ENCODE results near the gene NCOA3. TPM values are rescaled to one million over a fixed set of nuclear protein-coding genes. Genes with fewer than 3 reads are reported as not detected.

The NCOA3 gene
- total and polyA plus RNA-seq, 10 of the 15 experiments (the other 5 are each of a cell fraction or from before 2014, with no cell fraction given): 16.9 to 96.2 (median 73.6) TPM

- TF ChIP-seq, protein P1, sequence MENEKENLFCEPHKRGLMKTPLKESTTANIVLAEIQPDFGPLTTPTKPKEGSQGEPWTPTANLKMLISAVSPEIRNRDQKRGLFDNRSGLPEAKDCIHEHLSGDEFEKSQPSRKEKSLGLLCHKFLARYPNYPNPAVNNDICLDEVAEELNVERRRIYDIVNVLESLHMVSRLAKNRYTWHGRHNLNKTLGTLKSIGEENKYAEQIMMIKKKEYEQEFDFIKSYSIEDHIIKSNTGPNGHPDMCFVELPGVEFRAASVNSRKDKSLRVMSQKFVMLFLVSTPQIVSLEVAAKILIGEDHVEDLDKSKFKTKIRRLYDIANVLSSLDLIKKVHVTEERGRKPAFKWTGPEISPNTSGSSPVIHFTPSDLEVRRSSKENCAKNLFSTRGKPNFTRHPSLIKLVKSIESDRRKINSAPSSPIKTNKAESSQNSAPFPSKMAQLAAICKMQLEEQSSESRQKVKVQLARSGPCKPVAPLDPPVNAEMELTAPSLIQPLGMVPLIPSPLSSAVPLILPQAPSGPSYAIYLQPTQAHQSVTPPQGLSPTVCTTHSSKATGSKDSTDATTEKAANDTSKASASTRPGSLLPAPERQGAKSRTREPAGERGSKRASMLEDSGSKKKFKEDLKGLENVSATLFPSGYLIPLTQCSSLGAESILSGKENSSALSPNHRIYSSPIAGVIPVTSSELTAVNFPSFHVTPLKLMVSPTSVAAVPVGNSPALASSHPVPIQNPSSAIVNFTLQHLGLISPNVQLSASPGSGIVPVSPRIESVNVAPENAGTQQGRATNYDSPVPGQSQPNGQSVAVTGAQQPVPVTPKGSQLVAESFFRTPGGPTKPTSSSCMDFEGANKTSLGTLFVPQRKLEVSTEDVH (IDR thresholded peaks at IDR 0.05; ENCODE audit: low read depth, partially characterized antibody): peak; percentile 25
- TF ChIP-seq PAX8 (IDR thresholded peaks at IDR 0.05) (no peak), MYB (IDR thresholded peaks at IDR 0.05; ENCODE audit: borderline replicate concordance, low read depth, low read length) (no peak), POLR2A (IDR thresholded peaks at IDR 0.05; ENCODE audit: low read depth, low read length) (peak; percentile 27; the same call in 1 of the 2 replicates), MEF2B (IDR thresholded peaks at IDR 0.05; ENCODE audit: partially characterized antibody, poor library complexity, severe bottlenecking) (peak; percentile 45), KDM1A (IDR thresholded peaks at IDR 0.05; ENCODE audit: borderline replicate concordance) (no peak)
Observed at GRCh38 chr20:47453167-47453782, 48.4 kb upstream of the NCOA3 start (continued).

DNA sequence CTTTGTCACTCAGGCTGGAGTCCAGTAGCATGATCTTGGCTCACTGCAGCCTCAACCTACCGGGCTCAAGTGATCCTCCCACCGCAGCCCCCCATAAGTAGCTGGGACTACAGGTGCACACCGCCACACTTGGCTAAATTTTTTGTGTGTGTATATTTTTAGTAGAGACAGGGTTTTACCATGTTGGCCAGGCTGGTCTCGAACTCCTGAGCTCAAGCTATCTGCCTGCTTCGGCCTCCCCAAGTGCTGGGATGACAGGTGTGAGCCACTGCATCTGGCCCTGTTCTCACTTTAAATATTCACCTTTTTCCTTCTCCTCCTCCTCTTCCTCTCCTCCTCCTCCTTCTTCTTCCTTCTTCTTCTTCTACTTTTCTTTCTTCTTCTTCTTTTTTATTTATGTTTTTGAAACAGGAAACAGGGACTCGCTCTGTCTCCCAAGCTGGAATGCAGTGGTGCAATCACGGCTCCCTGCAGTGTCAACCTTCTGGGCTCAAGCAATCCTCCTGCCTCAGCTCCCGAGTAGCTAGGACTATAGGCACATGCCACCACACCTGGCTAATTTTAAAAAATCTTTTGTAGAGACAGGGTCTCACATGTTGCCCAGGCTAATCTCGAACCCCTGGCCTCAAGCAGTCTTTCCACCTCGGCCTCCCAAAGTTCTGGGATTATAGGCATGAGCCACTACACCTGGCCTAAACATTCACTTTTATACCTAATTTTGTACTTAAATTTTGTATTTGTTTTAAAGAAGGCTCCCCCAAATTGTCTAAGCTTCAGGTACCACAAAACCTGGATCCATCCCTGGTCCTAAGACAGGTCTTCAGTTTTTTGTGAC, 47.2 kb upstream of the NCOA3 start:
- TF ChIP-seq SMAD1 (IDR thresholded peaks at IDR 0.05; ENCODE audit: low read depth, partially characterized antibody) (no peak), NFXL1 (IDR thresholded peaks at IDR 0.05; ENCODE audit: borderline replicate concordance) (0 out of 2 replicates have a peak, but pooled peaks have one; percentile 10), FOXK2 (IDR thresholded peaks at IDR 0.05) (0 out of 2 replicates have a peak, but pooled peaks have one; percentile 8)
- DNase-seq (ENCODE audit: low read depth, low spot score): no peak
- in situ Hi-C loops (cut with MboI): no loop called here
- H3K27me3 ChIP-seq (replicated peaks in 1 of 2; ENCODE audit: control insufficient read depth in 2 of 2, insufficient read depth in 2 of 2, low read length in 1 of 2): no peaks in the 10 kb centered on the region
- RAD21 ChIA-PET (ENCODE audit: unreplicated experiment): interaction anchor here (0.9 to 3.6 kb wide), 11 partner anchors 12 to 121 kb away, joined by 3 to 22 read pairs (median 5); no protein-coding TSS in a partner anchor
- no peaks in the 10 kb centered on the region; the same call in 2 of the 3 replicates for H3K9me3 ChIP-seq (replicated peaks; ENCODE audit: control insufficient read depth, insufficient read depth, low read length)
- POLR2A ChIA-PET: interaction anchor here (0.6 to 3.4 kb wide), 9 partner anchors 8 to 370 kb away, joined by 3 to 23 read pairs (median 4); no protein-coding TSS in a partner anchor
- H3K9ac ChIP-seq (ENCODE audit: control insufficient read depth, insufficient read depth, low read length): no peak overlapping the region; the same call in 1 of the 2 replicates
- no peak for FAIRE-seq
- H3K27ac ChIP-seq (ENCODE audit: control insufficient read depth, insufficient read depth): peak overlapping the region; percentile 87
- H3K79me2 ChIP-seq (ENCODE audit: control insufficient read depth, insufficient read depth, low read length): no peaks in the 10 kb centered on the region
- no peak overlapping the region for H2AFZ ChIP-seq (ENCODE audit: control insufficient read depth, low read depth, low read length)
- WGBS (ENCODE audit: insufficient coverage, insufficient replicate concordance, low lambda C conversion rate, missing lambda C conversion rate): 94% methylated on average over 10 of the region's 10 CpGs
- no peaks in the 10 kb centered on the region for H4K20me1 ChIP-seq (ENCODE audit: control insufficient read depth, insufficient read depth)
- H3K4me1 ChIP-seq (ENCODE audit: control insufficient read depth, insufficient read depth, low read length): peaks cover 28% of the 10 kb centered on the region
- intact Hi-C loops (cut with micrococcal nuclease; ENCODE audit: unreplicated experiment): loop anchor here (5.0 kb wide), 1 partner anchor 48 kb away; the partner anchor contains the start of gene NCOA3
- no peaks in the 10 kb centered on the region for H3K36me3 ChIP-seq (ENCODE audit: control insufficient read depth in 2 of 2, insufficient read depth in 2 of 2, low read length in 1 of 2)
- SMC1A ChIA-PET (ENCODE audit: uncharacterized antibody, unreplicated experiment): interaction anchor here (0.9 to 7.7 kb wide), 13 partner anchors 13 to 258 kb away, joined by 3 to 82 read pairs (median 4); partner anchors contain the start of gene NCOA3
- CTCF ChIA-PET: interaction anchor here (0.6 to 2.2 kb wide), 6 partner anchors 9 to 155 kb away, joined by 3 to 7 read pairs (median 3); no protein-coding TSS in a partner anchor
- no peak overlapping the region for H3K4me2 ChIP-seq (ENCODE audit: control insufficient read depth, insufficient read depth)
- no peak overlapping the region for H3K4me3 ChIP-seq
- BruUV-seq (replicated peaks): no TSS peak
- no peak for ATAC-seq

All from GM12878 (cell line).